HG02798 (cell line): ENCODE data around the gene APOL1.
A peak's percentile ranks its signal among the peaks of the same experiment; 100 is the strongest.
"Not testable (repeated sequence)": the region's sequence is repeated elsewhere in the genome, so short reads cannot be mapped to it uniquely, and the experiment has no call there.

ENCODE experiments used
- ATAC-seq: cut with Tn5 transposase; IDR thresholded peaks from one replicate; pipeline ENCODE4 v1.9.1; 2021; ENCODE audit warnings: mild to moderate bottlenecking; ENCODE audit not compliant: unreplicated experiment, poor library complexity

APOL1 gene

DNA sequence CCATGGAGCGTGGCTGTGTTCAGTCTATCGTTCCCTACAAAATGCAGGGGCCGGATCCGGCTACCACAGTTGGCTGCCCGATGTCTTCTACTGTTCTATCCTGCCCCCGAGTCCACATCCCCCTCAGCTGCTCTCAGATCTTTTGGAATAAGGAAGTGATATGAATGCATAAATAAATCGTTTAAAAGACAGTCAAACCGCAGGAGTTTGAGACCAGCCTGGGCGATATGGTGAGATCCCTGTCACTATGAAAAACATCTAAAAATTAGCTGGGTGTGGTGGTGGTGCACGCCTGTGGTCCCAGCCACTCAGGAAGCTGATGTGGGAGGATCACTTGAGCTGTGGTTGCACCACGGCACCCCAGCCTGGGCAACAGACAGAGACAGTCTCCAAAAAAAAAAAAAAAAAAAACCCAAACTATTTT lies 37.0 kb downstream of the APOL1 start:
- ATAC-seq, result not testable (repeated sequence)

- ATAC-seq, result not testable (repeated sequence)
Measured at GRCh38 chr22:36290391-36291075, 37.6 kb downstream of the APOL1 start.

- no peak for ATAC-seq
Measured at GRCh38 chr22:36291831-36292740, 39.2 kb downstream of the APOL1 start.

DNA sequence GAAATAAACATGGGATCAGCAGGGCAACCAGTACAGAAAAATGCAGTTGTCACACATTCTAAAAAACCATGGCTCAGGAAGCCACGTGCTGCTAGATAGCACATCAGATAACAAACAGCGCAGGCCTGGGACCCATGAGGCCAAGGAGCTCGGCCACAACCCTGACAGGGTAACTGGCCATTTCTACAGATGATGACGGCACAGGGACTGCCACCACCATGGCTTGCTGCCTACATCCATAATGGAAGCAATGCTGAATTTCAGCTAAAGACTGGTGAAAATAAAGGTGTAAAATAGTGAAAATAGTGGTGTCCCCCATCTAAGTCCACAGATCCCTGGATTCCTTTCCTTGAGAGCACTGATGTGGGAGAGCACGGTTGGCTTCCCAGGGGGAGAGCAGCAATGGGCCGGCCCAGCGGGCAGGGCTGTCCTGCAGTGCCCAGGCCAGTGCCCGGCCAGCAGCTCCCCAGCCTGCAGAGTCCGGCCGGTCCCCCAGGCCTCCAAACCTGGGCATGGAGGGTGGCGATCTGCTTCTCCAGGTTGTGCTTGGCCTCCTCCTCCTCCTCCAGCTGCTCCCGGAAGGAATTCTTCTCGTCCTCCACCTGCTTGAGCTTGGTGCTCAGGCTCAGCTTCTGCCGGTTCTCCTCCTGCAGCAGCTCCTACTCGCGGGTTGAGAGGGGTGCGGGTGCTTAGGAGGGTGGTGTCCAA lies 40.0 kb downstream of the APOL1 start:
- ATAC-seq, result no peak

- no peak for ATAC-seq
Measured at GRCh38 chr22:36293606-36294292, 40.8 kb downstream of the APOL1 start.

GRCh38 chr22:36294293-36294620 lies 41.3 kb downstream of the APOL1 start:
- ATAC-seq, result no peak

GRCh38 chr22:36294801-36295200 lies 41.9 kb downstream of the APOL1 start:
- no peak for ATAC-seq

- no peak for ATAC-seq
Measured at GRCh38 chr22:36295247-36295646, 42.3 kb downstream of the APOL1 start.

DNA sequence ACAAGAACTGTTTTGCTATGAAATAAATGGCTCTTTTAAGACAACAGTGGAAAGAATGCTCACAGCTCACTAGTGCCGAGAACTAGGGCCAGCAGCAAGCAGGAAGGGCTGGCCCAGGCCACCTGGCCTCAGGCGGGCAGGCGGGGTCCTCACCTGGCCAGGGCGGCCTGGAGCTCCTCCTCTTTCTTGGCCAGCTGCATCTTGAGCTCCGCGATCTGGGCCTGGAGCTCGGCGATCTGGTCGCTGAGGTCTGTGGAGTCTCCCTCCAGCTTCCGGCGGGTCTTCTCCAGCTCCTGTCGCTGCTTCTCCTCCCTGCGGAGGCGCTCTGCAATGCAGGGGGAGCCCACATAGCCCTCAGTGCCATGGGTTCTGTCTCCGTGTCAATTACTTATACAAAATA lies 43.8 kb downstream of the APOL1 start:
- no peak for ATAC-seq

GRCh38 chr22:36297568-36297967 lies 44.6 kb downstream of the APOL1 start:
- no peak for ATAC-seq

GRCh38 chr22:36298118-36298517 lies 45.2 kb downstream of the APOL1 start:
- ATAC-seq, result no peak

- no peak for ATAC-seq
Measured at GRCh38 chr22:36298601-36299000, 45.7 kb downstream of the APOL1 start.

GRCh38 chr22:36299295-36299694 lies 46.4 kb downstream of the APOL1 start:
- ATAC-seq, result no peak

DNA sequence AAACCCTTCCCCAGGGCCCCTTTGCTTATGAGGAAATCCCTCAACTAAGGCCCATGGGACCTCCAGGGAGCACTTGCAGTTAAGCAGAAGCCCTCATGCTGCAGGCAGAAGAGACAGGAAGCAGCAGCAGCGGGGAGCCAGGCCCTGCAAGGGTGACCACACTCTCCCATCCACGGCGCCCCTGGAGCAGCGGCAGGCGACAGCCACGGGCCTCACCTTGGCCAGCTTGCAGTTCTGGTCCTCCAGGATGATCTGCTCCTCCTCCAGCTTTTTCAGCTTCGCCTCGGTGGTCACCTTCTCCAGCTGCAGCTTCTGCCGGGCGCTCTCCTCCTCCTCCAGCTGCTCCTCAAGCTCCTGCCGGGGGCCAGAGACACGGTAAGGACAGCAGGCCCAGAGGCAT lies 47.0 kb downstream of the APOL1 start:
- no peak for ATAC-seq

GRCh38 chr22:36300396-36301212 lies 47.7 kb downstream of the APOL1 start:
- ATAC-seq, result no peak

DNA sequence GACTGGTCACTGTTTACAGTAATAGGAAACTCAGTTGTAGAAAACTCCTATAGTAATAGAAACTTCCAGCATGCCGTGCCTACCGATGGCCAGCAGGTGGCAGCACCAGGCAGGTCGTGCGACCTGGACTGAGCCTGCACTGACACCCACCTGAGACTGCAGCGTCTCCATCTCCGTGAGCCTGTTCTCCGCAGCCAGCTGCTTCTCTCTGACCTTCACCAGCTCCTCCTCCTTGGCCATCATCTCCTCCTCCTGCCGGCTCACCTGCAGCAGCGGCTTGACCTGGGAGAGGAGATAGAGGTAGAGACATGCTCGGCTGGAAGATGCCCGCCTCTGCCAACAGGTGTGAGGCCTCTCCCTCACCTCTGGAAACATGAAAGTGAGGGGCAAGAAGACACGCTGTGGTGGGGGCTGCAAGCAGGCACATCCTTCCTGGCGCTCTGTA lies 48.5 kb downstream of the APOL1 start:
- peak; percentile 56 for ATAC-seq

DNA sequence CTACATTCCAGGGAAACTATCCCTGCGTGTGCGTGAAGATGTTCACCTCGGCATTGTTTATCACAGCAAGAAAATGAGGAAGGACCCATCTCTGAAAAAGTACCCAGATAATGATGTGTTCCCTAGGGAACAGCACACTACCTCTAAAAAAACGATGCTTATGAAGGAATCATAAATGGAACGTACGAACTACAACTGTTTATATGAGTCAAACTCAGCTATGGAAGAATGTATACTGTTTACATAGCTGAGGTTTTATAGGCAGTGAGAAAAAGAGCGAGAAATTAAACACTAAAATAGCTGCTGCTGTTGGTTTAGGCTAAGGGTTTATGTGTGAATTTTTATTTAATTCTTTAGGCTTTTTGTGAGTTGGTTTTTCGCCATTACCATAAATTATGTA lies 48.9 kb downstream of the APOL1 start:
- ATAC-seq, result no peak

DNA sequence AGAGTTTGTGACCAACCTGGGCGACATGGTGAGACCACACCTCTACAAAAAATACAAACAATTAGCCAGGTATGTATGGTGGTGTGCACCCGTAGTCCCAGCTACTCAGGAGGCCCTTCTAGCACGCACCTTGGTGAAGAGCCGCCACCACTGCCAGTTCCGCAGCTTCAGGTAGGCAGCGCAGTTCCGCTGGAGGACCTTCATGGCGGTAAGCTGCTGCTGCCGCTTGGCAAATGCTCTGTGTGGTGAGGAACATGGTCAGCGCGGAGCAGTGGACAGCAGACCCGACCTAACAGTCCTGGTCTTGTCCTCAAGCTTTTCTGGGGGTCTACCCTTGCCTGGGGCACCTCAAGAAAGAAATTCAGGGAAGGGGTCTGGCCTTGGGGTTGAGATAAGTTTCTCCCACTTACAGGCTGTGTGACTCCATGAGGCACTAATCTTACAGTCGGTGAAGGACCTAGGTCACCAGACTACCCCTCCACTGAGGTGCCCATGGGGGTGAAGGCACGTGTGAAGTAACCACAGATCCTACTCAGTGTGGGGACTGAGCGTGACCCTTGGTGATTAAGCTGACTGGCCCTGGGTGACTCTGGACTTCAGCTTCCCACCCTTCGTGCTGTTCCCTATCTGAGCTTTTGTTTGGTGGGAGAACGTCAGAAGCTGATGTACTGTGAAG lies 49.6 kb downstream of the APOL1 start:
- ATAC-seq, result no peak

DNA sequence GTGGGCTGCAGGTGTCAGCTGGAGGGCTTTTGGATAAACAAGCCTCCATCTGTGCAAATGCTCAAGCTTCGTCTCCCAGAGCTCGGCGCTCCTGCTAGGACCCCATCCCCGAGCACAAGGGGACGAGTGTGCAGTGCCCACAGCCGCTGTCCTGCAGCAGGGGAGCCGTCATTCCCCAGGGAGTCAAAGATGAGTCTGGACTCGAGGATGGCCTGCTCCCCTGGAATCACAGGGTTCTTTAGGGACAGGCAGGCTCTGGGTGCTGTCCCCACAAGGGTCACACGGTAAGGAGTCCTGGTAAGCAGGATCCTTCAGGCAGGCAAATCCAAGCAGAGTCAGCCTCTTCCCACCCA lies 50.2 kb downstream of the APOL1 start:
- no peak for ATAC-seq
